Mesenchymal stem cell (in vitro differentiated cells and primary cell): ENCODE data around the gene ARL8A.
A peak's percentile ranks its signal among the peaks of the same experiment; 100 is the strongest.

ENCODE experiments used
- DNase-seq: peaks from one replicate; pipeline ENCODE4 v3.0.0-alpha.2; 2013
- H2AFZ ChIP-seq: one replicate; pipeline ENCODE4 v1.6.1; 2013; ENCODE audit warnings: low read depth, mild to moderate bottlenecking, control low read depth, inconsistent platforms, low read length, moderate library complexity
- H2AK5ac ChIP-seq: 2 replicates; pipeline ENCODE4 v1.6.1; 2013; ENCODE audit warnings: low read length, moderate library complexity, mild to moderate bottlenecking, inconsistent platforms; ENCODE audit not compliant: severe bottlenecking
- H2BK120ac ChIP-seq: one replicate; pipeline ENCODE4 v1.6.1; 2013; ENCODE audit warnings: low read depth, mild to moderate bottlenecking, inconsistent platforms, low read length, moderate library complexity
- H2BK12ac ChIP-seq, 2 experiments: one replicate each; pipeline ENCODE4 v1.6.1; 2013; ENCODE audit warnings: inconsistent platforms in 2 of 2, low read length in 2 of 2, mild to moderate bottlenecking in 2 of 2, moderate library complexity in 2 of 2, control low read depth in 1 of 2
- H2BK15ac ChIP-seq: one replicate; pipeline ENCODE4 v1.6.1; 2013; ENCODE audit warnings: mild to moderate bottlenecking, low read depth, inconsistent platforms; ENCODE audit not compliant: poor library complexity, severe bottlenecking
- H2BK5ac ChIP-seq: 2 replicates; pipeline ENCODE4 v1.6.1; 2013; ENCODE audit warnings: low read depth, mild to moderate bottlenecking, low read length, control low read depth, inconsistent platforms; ENCODE audit not compliant: poor library complexity, severe bottlenecking
- H3K14ac ChIP-seq, 2 experiments: one replicate each; pipeline ENCODE4 v1.6.1; 2013; ENCODE audit warnings: inconsistent platforms in 2 of 2, low read length in 2 of 2, control low read depth in 1 of 2, mild to moderate bottlenecking in 1 of 2, moderate library complexity in 1 of 2
- H3K18ac ChIP-seq, 2 experiments: one replicate each; pipeline ENCODE4 v1.6.1; 2013; ENCODE audit warnings: inconsistent platforms in 2 of 2, low read length in 2 of 2, control low read depth in 1 of 2, low read depth in 1 of 2, mild to moderate bottlenecking in 1 of 2
- H3K23ac ChIP-seq, 2 experiments: one replicate each; pipeline ENCODE4 v1.6.1; 2013; ENCODE audit warnings: inconsistent platforms in 2 of 2, low read length in 2 of 2, mild to moderate bottlenecking in 2 of 2, moderate library complexity in 2 of 2, control low read depth in 1 of 2
- H3K27ac ChIP-seq: 2 replicates; pipeline ENCODE4 v1.5.1; 2013; ENCODE audit warnings: mild to moderate bottlenecking, moderate library complexity, low read length, control low read depth, inconsistent platforms; ENCODE audit not compliant: poor library complexity, severe bottlenecking
- H3K27me3 ChIP-seq, 2 experiments: 2 replicates each; pipeline versions ENCODE4 v1.6.1 to v1.7.0; 2013; ENCODE audit warnings: low read length in 2 of 2, mild to moderate bottlenecking in 2 of 2, moderate library complexity in 2 of 2, control low read depth in 1 of 2, inconsistent platforms in 1 of 2; ENCODE audit not compliant: control insufficient read depth in 1 of 2, insufficient read depth in 1 of 2
- H3K36me3 ChIP-seq, 2 experiments: 2 replicates each; pipeline versions ENCODE4 v1.6.1 to v1.7.0; 2013; ENCODE audit warnings: low read length in 2 of 2, control low read depth in 1 of 2, inconsistent platforms in 1 of 2, low read depth in 1 of 2, mild to moderate bottlenecking in 1 of 2; ENCODE audit not compliant: insufficient read depth in 2 of 2, control insufficient read depth in 1 of 2
- H3K4ac ChIP-seq, 2 experiments: one replicate each; pipeline ENCODE4 v1.6.1; 2013; ENCODE audit warnings: inconsistent platforms in 2 of 2, low read length in 2 of 2, mild to moderate bottlenecking in 2 of 2, moderate library complexity in 2 of 2, control low read depth in 1 of 2, low read depth in 1 of 2
- H3K4me1 ChIP-seq: 2 replicates; pipeline ENCODE4 v1.6.1; 2013; ENCODE audit warnings: low read depth, low read length, control low read depth; ENCODE audit not compliant: control insufficient read depth, insufficient read depth
- H3K4me2 ChIP-seq: 2 replicates; pipeline ENCODE4 v1.6.1; 2013; ENCODE audit warnings: low read length, mild to moderate bottlenecking, inconsistent platforms; ENCODE audit not compliant: poor library complexity, severe bottlenecking
- H3K4me3 ChIP-seq, 2 experiments: 2 replicates each; pipeline versions ENCODE4 v1.5.1 to v1.7.0; 2013; ENCODE audit warnings: low read length in 2 of 2, mild to moderate bottlenecking in 2 of 2, control low read depth in 1 of 2, low read depth in 1 of 2; ENCODE audit not compliant: insufficient read depth in 1 of 2
- H3K79me1 ChIP-seq: replicated peaks from 2 replicates; pipeline ENCODE4 v1.6.1; 2013; ENCODE audit warnings: mild to moderate bottlenecking, control low read depth, low read length, inconsistent platforms; ENCODE audit not compliant: poor library complexity, severe bottlenecking
- H3K9ac ChIP-seq: 2 replicates; pipeline ENCODE4 v1.7.0; 2013; ENCODE audit warnings: mild to moderate bottlenecking, low read length, moderate library complexity
- H3K9me3 ChIP-seq: 2 replicates; pipeline ENCODE4 v1.7.0; 2013; ENCODE audit warnings: mild to moderate bottlenecking, low read length; ENCODE audit not compliant: control insufficient read depth
- H4K8ac ChIP-seq: one replicate; pipeline ENCODE4 v1.6.1; 2013; ENCODE audit warnings: inconsistent platforms, mild to moderate bottlenecking, low read length, moderate library complexity
- H4K91ac ChIP-seq: one replicate; pipeline ENCODE4 v1.6.1; 2013; ENCODE audit warnings: mild to moderate bottlenecking, low read length, inconsistent platforms
- WGBS: methylation state at CpG from one replicate; pipeline ENCODE4 v1.1.7; 2013; ENCODE audit warnings: mixed read lengths; 5-methylcytosine and 5-hydroxymethylcytosine counted together

The ARL8A gene

GRCh38 chr1:202155478-202156021 lies 11.0 kb upstream of the ARL8A start:
- Histone ChIP-seq H2BK15ac (no peak overlapping the region), H3K27ac (no peak overlapping the region), H3K27me3 (peaks cover 0 to 42% of the 10 kb centered on the region in 2 experiments), H3K23ac (no peak overlapping the region), H3K9ac (no peak overlapping the region), H4K8ac (peak overlapping the region; percentile 6), H3K4me1 (peaks cover 10% of the 10 kb centered on the region), H3K4me3 (no peak overlapping the region), H3K36me3 (no peaks in the 10 kb centered on the region), H3K79me1 (no peaks in the 10 kb centered on the region), H3K4ac (no peak overlapping the region), H4K91ac (no peak overlapping the region), H3K18ac (no peak overlapping the region), H2BK5ac (no peak overlapping the region), H3K4me2 (no peak overlapping the region), H2AFZ (no peak overlapping the region), H2BK120ac (no peak overlapping the region), H2AK5ac (no peak overlapping the region), H2BK12ac (no peak overlapping the region), H3K14ac (no peak overlapping the region), H3K9me3 (no peaks in the 10 kb centered on the region)
- peak; percentile 25 for DNase-seq
- WGBS = 73% methylated on average over 7 of the region's 8 CpGs

- H2BK5ac ChIP-seq = no peak overlapping the region
- no peak overlapping the region for H3K4me2 ChIP-seq
- peaks cover 8% of the 10 kb centered on the region for H3K4me1 ChIP-seq
- WGBS = 42% methylated on average over 9 of the region's 11 CpGs
- peak; percentile 73 for DNase-seq
- no peak overlapping the region for H4K8ac ChIP-seq
- H2BK12ac ChIP-seq = no peak overlapping the region
- peaks cover 0 to 37% of the 10 kb centered on the region in 2 experiments for H3K27me3 ChIP-seq
- no peak overlapping the region for H2BK15ac ChIP-seq
- peak overlapping the region in 1 of 2 experiments; percentile 18 for H3K23ac ChIP-seq
- H3K4me3 ChIP-seq = no peak overlapping the region
- no peaks in the 10 kb centered on the region for H3K9me3 ChIP-seq
- peak overlapping the region; percentile 31 for H3K9ac ChIP-seq
- no peak overlapping the region for H4K91ac ChIP-seq
- H3K4ac ChIP-seq = no peak overlapping the region
- H3K14ac ChIP-seq = no peak overlapping the region
- H2AFZ ChIP-seq = no peak overlapping the region
- no peak overlapping the region for H3K18ac ChIP-seq
- no peaks in the 10 kb centered on the region for H3K79me1 ChIP-seq
- no peak overlapping the region for H2AK5ac ChIP-seq
- H2BK120ac ChIP-seq = no peak overlapping the region
- H3K27ac ChIP-seq = no peak overlapping the region
- H3K36me3 ChIP-seq = no peaks in the 10 kb centered on the region
Observed at GRCh38 chr1:202154766-202155477, 10.4 kb upstream of the ARL8A start.

- Histone ChIP-seq H3K4me3 (no peak overlapping the region), H3K23ac (no peak overlapping the region), H2AK5ac (no peak overlapping the region), H2BK12ac (no peak overlapping the region), H4K91ac (no peak overlapping the region), H2AFZ (no peak overlapping the region), H3K4me1 (peaks cover 7% of the 10 kb centered on the region), H3K4me2 (no peak overlapping the region), H2BK120ac (no peak overlapping the region), H3K18ac (no peak overlapping the region), H3K9ac (peak overlapping the region; percentile 31), H3K27ac (no peak overlapping the region), H4K8ac (no peak overlapping the region), H3K79me1 (no peaks in the 10 kb centered on the region), H3K27me3 (peaks cover 0 to 31% of the 10 kb centered on the region in 2 experiments), H3K9me3 (no peaks in the 10 kb centered on the region), H3K4ac (no peak overlapping the region), H3K36me3 (no peaks in the 10 kb centered on the region), H2BK15ac (no peak overlapping the region), H3K14ac (no peak overlapping the region), H2BK5ac (no peak overlapping the region)
- no peak for DNase-seq
- 91% methylated on average over 7 of the region's 10 CpGs for WGBS
Observed at GRCh38 chr1:202154148-202154765, 9.7 kb upstream of the ARL8A start.

DNA sequence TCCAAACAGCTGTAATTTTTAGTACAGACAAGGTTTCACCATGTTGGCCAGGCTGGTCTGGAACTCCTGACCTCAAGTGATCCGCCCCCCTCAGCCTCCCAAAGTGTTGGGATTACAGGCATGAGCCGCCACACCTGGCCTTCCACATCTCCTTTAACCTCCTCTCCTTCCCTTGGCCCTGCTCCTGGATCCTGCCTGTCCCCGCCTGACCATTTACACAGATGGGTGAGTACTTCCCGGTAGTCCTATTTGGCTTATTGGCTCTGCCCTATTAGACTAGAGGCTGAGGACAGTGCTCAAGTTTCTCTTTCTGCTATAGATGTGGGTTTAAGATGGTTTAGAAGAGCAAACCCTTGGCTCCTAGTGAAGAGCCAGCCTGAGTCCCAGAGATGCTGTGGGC lies 8.7 kb upstream of the ARL8A start:
- Histone ChIP-seq H3K9me3 (no peaks in the 10 kb centered on the region), H4K8ac (no peak overlapping the region), H3K27me3 (peaks cover 0 to 28% of the 10 kb centered on the region in 2 experiments), H2BK12ac (no peak overlapping the region), H3K36me3 (no peaks in the 10 kb centered on the region), H3K27ac (no peak overlapping the region), H3K9ac (no peak overlapping the region), H3K14ac (no peak overlapping the region), H3K18ac (no peak overlapping the region), H3K4me2 (no peak overlapping the region), H3K4me3 (no peak overlapping the region), H2AK5ac (no peak overlapping the region), H2BK5ac (no peak overlapping the region), H3K23ac (no peak overlapping the region), H3K4me1 (peaks cover 7% of the 10 kb centered on the region), H3K4ac (no peak overlapping the region), H2AFZ (no peak overlapping the region), H4K91ac (no peak overlapping the region), H2BK120ac (no peak overlapping the region), H3K79me1 (no peaks in the 10 kb centered on the region), H2BK15ac (no peak overlapping the region)
- no peak for DNase-seq
- WGBS = 91% methylated on average over 4 of the region's 4 CpGs
